Activated T-cell treated with anti-CD3 and anti-CD28 coated beads, Interleukin-2, amount 50 U/mL, for 72 hours (primary cell): ENCODE measurements around the gene IGSF9B. TPM values are rescaled to one million over a fixed set of nuclear protein-coding genes. Genes with fewer than 3 reads are reported as not detected.

Source experiments
- ATAC-seq, 2 donors: fragments of 150-1000 bp; cut with Tn5 transposase; replicated peaks in 1 of 2; 2 replicates each; pipeline ENCODE4 v1.10.0; 2021; ENCODE audit warnings: moderate library complexity in 2 of 2, mild to moderate bottlenecking in 1 of 2
- DNase-seq, 2 donors: peaks; one replicate each; pipeline ENCODE4 v3.0.0; 2021 to 2022; ENCODE audit warnings: mixed read lengths in 1 of 2
- H3K27ac Mint-ChIP-seq: one replicate; pipeline ENCODE4 v1.8.0; 2022; ENCODE audit warnings: mild to moderate bottlenecking, moderate library complexity, mixed read lengths
- H3K27me3 Mint-ChIP-seq: one replicate; pipeline ENCODE4 v1.8.0; 2022; ENCODE audit warnings: low read depth, mixed read lengths
- H3K36me3 Mint-ChIP-seq, 2 donors: one replicate each; pipeline ENCODE4 v1.8.0; 2022; ENCODE audit warnings: mixed read lengths in 2 of 2, mild to moderate bottlenecking in 1 of 2; ENCODE audit not compliant: insufficient read depth in 2 of 2
- H3K4me1 Mint-ChIP-seq: one replicate; pipeline ENCODE4 v1.8.0; 2022; ENCODE audit warnings: low read depth, mixed read lengths
- H3K4me3 Mint-ChIP-seq, 2 donors: one replicate each; pipeline ENCODE4 v1.8.0; 2022; ENCODE audit warnings: mild to moderate bottlenecking in 2 of 2, mixed read lengths in 2 of 2, moderate library complexity in 2 of 2
- H3K9me3 Mint-ChIP-seq, 2 donors: one replicate each; pipeline ENCODE4 v1.8.0; 2022; ENCODE audit warnings: mixed read lengths in 2 of 2
- total RNA-seq, 2 donors: library from RNA; stranded (reverse); gene quantifications; one replicate each; pipeline ENCODE4 v1.2.3, GENCODE V29; 2022

IGSF9B gene
- total RNA-seq, 2 donors from 2014 or later: 81.8 to 87.0 TPM

DNA sequence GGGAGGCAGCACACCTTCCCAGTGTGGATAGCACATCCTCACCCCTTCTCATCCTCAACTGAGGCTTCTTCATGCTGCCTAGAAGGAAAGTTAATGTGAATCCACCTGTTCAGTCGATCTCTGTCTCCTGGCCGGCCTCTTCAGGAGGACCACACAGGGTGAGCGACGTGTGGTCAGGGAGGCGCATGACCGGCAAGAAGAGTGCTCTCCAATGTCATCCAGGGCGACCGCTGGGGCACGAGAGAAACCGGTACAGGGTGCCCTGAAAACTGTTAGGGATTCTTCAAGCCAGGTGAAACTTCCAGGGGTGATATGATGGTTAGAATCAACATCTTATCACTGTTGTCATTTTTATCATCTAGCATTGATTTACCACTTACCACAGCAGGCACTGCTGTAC, 43.0 kb downstream of the IGSF9B start:
- Mint-ChIP-seq H3K27ac (no peak overlapping the region), H3K36me3 (peaks cover 5 to 10% of the 10 kb centered on the region in 2 donors), H3K27me3 (no peaks in the 10 kb centered on the region), H3K9me3 (no peaks in the 10 kb centered on the region), H3K4me1 (peaks cover 2% of the 10 kb centered on the region), H3K4me3 (no peak overlapping the region)
- DNase-seq: no peak
- no peak for ATAC-seq

DNA sequence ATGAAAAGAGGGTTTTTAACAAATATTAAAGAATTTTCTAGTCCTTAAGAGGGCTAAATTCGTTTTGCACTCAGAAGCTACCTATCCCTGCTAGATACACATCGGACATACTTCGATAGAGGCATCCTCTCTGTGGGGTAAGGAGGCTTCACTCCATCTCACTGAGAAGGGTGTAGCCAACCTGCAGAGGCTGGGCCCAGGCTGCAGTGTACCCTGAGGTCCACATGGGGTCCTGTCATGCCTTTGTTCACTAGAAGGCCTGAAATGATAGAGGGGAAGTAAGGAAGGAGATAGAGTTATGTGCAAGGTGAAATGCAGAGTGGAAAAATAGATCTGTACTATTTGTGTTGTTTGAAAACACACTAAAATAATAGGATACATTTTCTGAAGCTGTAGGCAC, 45.6 kb downstream of the IGSF9B start:
- no peak overlapping the region for H3K4me3 Mint-ChIP-seq
- H3K36me3 Mint-ChIP-seq: peaks cover 7 to 10% of the 10 kb centered on the region in 2 donors
- no peak overlapping the region for H3K27ac Mint-ChIP-seq
- DNase-seq (no peak), ATAC-seq (peak; percentile 41 to 45)
- no peaks in the 10 kb centered on the region for H3K4me1 Mint-ChIP-seq
- no peaks in the 10 kb centered on the region for H3K27me3 Mint-ChIP-seq
- no peaks in the 10 kb centered on the region for H3K9me3 Mint-ChIP-seq

DNA sequence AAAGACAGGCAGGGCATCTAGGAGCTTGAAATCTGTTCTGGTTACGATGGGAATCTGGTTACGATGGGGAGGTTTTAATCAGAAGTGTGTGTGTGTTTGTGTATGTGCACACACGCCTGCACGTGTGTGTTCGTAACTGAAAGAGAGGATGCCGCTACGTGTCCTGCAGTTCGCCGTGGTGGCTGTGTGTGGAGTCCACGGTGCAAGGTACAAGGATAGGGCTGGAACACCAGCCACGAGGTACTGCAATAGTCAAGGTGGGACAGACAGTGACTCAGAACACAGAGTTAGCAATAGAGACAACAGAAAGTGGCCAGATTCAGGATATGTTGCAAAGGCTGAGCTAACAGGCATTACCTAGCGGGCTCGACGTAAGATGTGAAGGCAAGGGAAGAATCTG, 46.7 kb downstream of the IGSF9B start:
- Mint-ChIP-seq H3K36me3 (peaks cover 7 to 13% of the 10 kb centered on the region in 2 donors), H3K4me1 (no peaks in the 10 kb centered on the region), H3K27me3 (no peaks in the 10 kb centered on the region), H3K27ac (no peak overlapping the region), H3K9me3 (no peaks in the 10 kb centered on the region), H3K4me3 (no peak overlapping the region)
- ATAC-seq (no peak), DNase-seq (no peak)

DNA sequence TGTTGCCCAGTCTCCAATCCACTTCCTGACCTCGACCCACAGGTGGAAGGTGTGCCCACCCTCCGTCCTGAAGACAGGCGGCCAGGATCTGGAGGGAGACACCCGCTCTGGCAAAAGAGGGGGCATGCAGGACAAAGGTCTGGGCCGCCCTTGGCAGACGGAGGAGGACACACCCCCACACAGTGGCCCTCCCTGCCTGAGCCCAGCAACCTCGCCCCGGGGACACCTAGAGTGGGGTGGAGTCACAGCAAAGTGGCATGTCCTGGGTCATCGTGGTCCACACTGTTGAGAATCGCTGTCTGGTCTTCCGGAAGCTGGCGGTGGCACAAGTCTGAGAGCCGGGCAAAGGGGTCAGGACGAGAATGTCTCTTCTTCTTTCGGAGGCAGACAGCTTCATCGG, 47.9 kb downstream of the IGSF9B start:
- ATAC-seq (no peak), DNase-seq (no peak)
- Mint-ChIP-seq H3K27ac (no peak overlapping the region), H3K4me3 (no peak overlapping the region), H3K36me3 (peaks cover 7 to 13% of the 10 kb centered on the region in 2 donors), H3K9me3 (no peaks in the 10 kb centered on the region), H3K27me3 (no peaks in the 10 kb centered on the region), H3K4me1 (no peaks in the 10 kb centered on the region)

GRCh38 chr11:133907841-133908241, 48.9 kb downstream of the IGSF9B start:
- H3K36me3 Mint-ChIP-seq: peaks cover 7 to 13% of the 10 kb centered on the region in 2 donors
- H3K4me3 Mint-ChIP-seq: no peak overlapping the region
- H3K9me3 Mint-ChIP-seq: no peaks in the 10 kb centered on the region
- no peak for DNase-seq
- no peak overlapping the region for H3K27ac Mint-ChIP-seq
- H3K27me3 Mint-ChIP-seq: no peaks in the 10 kb centered on the region
- no peaks in the 10 kb centered on the region for H3K4me1 Mint-ChIP-seq
- no peak for ATAC-seq

DNA sequence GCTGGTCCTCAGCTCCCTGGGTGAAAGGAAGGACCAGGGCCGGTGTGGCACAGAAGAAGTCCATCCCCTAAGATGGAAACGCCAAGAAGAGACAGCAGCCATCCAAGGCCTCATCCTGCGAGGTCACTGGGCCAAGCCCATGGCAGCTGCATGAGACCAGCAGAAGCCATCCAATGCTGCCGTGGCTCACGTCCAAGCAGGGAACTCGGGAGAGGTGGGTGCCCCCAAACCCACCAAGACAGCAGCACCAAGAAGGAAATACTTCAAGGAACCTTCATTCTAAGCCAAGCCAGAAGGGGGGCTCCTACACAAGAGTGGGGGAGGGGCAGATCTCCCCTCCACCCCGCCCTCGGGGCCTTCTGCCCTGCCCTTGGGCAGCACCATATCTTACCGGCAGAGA, 49.6 kb downstream of the IGSF9B start:
- H3K4me3 Mint-ChIP-seq: no peak overlapping the region
- ATAC-seq (no peak), DNase-seq (no peak)
- H3K36me3 Mint-ChIP-seq: peaks cover 7 to 11% of the 10 kb centered on the region in 2 donors
- no peaks in the 10 kb centered on the region for H3K27me3 Mint-ChIP-seq
- H3K9me3 Mint-ChIP-seq: no peaks in the 10 kb centered on the region
- H3K27ac Mint-ChIP-seq: no peak overlapping the region
- H3K4me1 Mint-ChIP-seq: no peaks in the 10 kb centered on the region

DNA sequence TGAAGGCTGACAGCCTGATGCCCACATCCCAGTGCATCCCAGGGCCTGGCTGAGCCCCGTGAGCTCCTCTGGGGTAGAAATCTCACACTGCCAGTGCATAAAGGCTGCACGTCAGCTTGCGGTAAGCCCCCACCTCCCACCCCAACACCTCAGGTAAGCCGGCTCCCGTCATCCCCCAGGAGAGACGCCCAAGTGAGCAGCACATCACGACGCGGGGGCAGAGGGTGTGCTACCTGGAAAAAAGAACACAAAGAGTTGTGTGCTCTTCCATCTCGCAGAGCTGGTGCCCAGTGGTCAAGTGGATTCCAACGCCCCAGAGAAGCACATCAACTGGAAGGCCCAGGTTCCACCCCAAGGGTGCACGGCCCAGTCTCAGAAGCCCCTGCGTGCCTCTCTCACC, 50.0 kb downstream of the IGSF9B start:
- no peaks in the 10 kb centered on the region for H3K4me1 Mint-ChIP-seq
- no peaks in the 10 kb centered on the region for H3K27me3 Mint-ChIP-seq
- H3K4me3 Mint-ChIP-seq: no peak overlapping the region
- no peak overlapping the region for H3K27ac Mint-ChIP-seq
- DNase-seq (no peak), ATAC-seq (no peak)
- H3K9me3 Mint-ChIP-seq: no peaks in the 10 kb centered on the region
- peaks cover 7 to 11% of the 10 kb centered on the region in 2 donors for H3K36me3 Mint-ChIP-seq

DNA sequence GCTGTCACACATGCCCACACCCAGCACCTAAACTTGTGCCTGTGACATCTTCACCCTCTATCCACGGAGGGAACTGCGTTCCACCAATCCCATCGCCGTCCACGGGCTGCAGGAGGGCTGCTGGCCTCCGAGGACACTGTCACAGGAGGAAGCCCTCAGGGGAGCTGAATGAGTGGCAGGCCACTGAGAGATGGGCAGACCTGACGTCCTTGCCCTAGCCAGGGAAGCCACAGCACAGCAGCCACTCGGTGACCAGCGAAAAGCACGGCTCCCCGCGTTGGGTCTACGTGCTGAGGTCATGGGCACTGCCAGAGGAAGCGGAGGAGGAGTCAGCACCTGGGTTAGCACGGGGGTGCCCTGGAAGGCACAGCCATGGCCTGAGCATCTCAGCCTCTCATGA, 50.5 kb downstream of the IGSF9B start:
- Mint-ChIP-seq H3K27ac (no peak overlapping the region), H3K27me3 (no peaks in the 10 kb centered on the region), H3K9me3 (no peaks in the 10 kb centered on the region), H3K4me3 (no peak overlapping the region), H3K36me3 (peaks cover 7 to 11% of the 10 kb centered on the region in 2 donors), H3K4me1 (no peaks in the 10 kb centered on the region)
- DNase-seq (no peak), ATAC-seq (peak in 1 of 2 donors; percentile 11)

- H3K27ac Mint-ChIP-seq: no peak overlapping the region
These were observed 51.1 kb downstream of the IGSF9B start for GRCh38 chr11:133905677-133906156.

GRCh38 chr11:133904818-133905515, 51.8 kb downstream of the IGSF9B start:
- Mint-ChIP-seq H3K27ac (no peak overlapping the region), H3K27me3 (no peaks in the 10 kb centered on the region), H3K4me1 (no peaks in the 10 kb centered on the region), H3K9me3 (no peaks in the 10 kb centered on the region), H3K36me3 (peaks cover 4 to 7% of the 10 kb centered on the region in 2 donors), H3K4me3 (no peak overlapping the region)
- no peak for DNase-seq
- ATAC-seq: no peak

More at GRCh38 chr11:133905677-133906156, 51.1 kb downstream of the IGSF9B start:
- ATAC-seq (no peak), DNase-seq (no peak)
- Mint-ChIP-seq H3K4me3 (no peak overlapping the region), H3K9me3 (no peaks in the 10 kb centered on the region), H3K27me3 (no peaks in the 10 kb centered on the region), H3K4me1 (no peaks in the 10 kb centered on the region), H3K36me3 (peaks cover 7 to 11% of the 10 kb centered on the region in 2 donors)

GRCh38 chr11:133903875-133904817, 52.6 kb downstream of the IGSF9B start:
- Mint-ChIP-seq H3K36me3 (peaks cover 2 to 4% of the 10 kb centered on the region in 2 donors), H3K9me3 (no peaks in the 10 kb centered on the region), H3K4me1 (no peaks in the 10 kb centered on the region), H3K27ac (no peak overlapping the region), H3K27me3 (no peaks in the 10 kb centered on the region), H3K4me3 (no peak overlapping the region)
- ATAC-seq (no peak), DNase-seq (no peak)

DNA sequence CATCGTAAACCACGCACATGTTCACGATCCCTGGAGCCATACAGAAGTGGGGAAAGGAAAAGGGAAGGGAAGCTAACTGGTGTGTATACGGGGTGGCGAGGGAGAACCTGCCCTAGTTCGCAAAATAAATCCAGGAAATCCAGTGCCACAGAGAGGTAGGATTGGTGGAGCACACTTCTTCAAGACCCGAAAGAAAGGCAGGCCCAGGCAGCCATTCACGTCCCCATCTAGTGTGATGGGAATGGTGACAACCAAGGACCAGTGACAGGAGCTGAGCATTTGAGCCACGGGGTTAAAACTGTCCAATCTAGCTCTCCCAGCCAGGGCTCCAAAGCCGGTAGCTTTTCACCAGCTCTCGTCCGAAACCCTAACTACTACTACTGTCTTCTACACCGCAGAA, 53.7 kb downstream of the IGSF9B start:
- DNase-seq (no peak), ATAC-seq (no peak)
- H3K36me3 Mint-ChIP-seq: peaks cover 2 to 4% of the 10 kb centered on the region in 2 donors
- no peak overlapping the region for H3K4me3 Mint-ChIP-seq
- H3K27me3 Mint-ChIP-seq: no peaks in the 10 kb centered on the region
- no peaks in the 10 kb centered on the region for H3K4me1 Mint-ChIP-seq
- no peaks in the 10 kb centered on the region for H3K9me3 Mint-ChIP-seq
- H3K27ac Mint-ChIP-seq: no peak overlapping the region

GRCh38 chr11:133902506-133902905, 54.3 kb downstream of the IGSF9B start:
- no peaks in the 10 kb centered on the region for H3K4me1 Mint-ChIP-seq
- H3K4me3 Mint-ChIP-seq: no peak overlapping the region
- no peak overlapping the region for H3K27ac Mint-ChIP-seq
- DNase-seq: no peak
- no peaks in the 10 kb centered on the region for H3K9me3 Mint-ChIP-seq
- H3K27me3 Mint-ChIP-seq: no peaks in the 10 kb centered on the region
- no peak for ATAC-seq
- H3K36me3 Mint-ChIP-seq: peaks cover 2 to 4% of the 10 kb centered on the region in 2 donors
